ENCODE data around the gene DNAH17.

The DNAH17 gene

DNA sequence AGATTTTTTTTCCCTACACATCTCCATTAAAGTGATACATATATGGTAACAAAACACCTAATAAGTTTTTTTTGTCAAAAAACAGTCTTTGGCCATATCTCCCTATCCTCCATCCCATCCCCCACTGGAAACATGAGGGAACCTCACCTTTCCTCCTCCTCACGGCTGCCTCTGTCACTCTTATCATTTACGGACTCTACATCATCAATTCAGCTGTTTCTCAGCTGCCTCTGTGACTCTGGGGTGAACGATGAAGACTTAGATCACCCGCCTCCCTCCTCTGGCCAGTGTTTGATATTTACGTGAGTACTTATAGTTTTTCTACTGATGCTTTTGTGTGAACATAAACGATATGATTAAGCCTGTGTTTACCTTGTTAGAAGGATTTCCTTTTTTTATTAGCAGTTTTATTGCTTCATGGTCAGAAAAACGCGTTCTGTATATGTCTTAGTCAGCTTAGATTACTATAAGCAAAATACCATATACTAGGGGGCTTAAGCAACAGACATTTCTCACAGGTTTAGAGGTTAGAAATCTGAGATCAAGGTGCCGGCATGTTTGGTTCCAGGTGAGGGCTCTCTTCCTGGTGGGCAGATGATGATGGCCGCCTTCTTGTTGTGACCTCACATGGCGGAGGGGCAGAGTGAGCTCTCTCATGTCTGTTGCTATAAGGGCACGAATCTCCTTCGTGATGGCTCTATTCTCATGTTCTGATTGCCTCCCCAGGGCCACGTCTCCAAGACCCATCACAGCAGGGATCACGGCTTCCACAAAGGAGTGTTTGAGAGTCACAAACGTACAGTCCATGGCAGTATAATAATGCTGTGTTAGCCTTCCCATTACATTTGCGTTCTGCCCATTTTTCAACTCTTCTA lies 32.1 kb downstream of the DNAH17 start:
- no peak for DNase-seq (ENCODE audit: low read depth, low spot score)

DNA sequence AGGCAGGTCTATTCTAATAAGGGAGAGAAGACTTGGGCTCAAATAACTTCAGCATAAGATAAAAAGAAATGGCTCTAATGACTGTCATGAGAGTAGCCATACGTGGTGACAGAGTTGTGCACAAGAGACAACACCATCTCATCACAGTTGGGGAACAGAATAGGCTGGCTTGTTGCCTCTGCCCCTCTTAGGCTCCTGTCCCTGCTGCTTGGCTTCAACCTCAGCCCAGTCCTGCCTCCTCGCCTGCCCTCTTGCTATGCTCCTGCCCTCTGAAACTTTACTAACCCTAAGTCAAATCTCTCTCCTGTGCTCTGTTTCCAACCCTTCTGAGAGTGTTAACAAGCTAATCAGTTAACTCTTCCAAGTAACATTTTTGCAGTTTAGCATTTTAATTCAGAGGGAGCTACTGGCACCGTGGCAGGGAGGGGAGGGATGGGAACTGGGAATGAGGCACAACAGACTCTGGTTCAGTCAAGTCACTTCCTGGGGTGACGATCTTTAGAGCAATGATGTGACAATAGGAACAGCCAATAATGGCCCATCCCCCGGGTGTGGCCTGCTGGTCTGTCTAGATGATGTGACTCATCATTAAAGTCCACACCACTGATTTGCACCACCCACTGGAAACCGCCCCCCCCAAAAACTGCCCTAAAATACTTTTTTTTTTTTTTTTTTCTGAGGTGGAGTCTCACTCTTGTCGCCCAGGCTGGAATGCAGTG lies 35.5 kb downstream of the DNAH17 start:
- no peak for DNase-seq (ENCODE audit: low read depth, low spot score)

DNA sequence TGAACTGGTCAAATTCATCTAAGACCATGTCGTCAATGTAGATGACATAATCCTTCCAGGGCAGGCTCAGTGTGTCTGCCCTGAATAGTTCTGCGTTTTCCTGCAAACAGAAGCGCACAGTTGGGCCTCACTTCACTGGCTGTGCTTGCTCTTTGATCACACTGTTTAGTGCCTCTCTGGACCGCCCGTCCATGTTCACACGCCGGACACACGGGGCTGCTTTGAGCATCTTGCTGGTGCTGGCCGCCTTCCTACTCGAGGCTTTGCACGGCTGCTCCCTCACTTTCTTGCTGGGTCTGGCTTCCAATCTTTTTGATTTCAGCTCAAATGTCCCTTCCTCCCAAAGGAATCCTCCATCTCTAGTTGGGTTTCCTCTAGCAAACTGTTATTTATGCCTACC lies 37.4 kb downstream of the DNAH17 start:
- DNase-seq (ENCODE audit: low read depth, low spot score) = no peak

DNA sequence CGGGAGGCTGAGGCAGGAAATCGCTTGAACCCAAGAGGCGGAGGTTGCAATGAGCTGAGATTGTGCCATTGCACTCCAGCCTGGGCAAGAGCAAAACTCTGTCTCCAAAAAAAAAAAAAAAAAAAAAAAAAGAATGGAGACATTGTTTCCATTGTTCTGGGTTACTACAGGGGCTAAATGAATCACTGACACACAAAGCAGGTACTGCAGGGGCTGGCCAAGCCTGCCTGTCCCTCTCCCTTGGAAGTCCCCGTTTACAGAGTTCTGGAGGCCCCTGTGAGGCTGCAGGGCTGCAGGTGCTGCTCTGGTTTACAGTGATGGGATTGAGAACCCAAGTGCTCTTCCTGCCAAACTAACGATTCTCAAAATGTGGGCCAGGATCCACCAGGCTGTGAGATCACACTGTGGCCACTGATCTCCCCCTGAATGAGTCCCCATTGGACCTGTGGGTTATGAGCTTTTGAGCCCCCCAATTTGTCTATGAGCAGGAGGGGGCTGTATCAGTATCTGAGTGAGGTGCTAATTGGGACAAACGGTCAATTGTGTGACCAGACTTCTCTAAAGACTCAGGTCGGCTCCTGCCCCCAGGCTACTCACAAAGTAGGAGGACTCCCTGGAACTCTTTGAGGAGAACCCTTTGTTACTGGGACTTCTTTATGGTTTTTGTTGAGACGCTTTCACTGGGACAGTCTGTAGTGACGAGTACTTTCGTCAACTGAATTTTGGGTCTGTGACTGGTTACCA lies 39.0 kb downstream of the DNAH17 start:
- no peak for DNase-seq (ENCODE audit: low read depth, low spot score)

DNA sequence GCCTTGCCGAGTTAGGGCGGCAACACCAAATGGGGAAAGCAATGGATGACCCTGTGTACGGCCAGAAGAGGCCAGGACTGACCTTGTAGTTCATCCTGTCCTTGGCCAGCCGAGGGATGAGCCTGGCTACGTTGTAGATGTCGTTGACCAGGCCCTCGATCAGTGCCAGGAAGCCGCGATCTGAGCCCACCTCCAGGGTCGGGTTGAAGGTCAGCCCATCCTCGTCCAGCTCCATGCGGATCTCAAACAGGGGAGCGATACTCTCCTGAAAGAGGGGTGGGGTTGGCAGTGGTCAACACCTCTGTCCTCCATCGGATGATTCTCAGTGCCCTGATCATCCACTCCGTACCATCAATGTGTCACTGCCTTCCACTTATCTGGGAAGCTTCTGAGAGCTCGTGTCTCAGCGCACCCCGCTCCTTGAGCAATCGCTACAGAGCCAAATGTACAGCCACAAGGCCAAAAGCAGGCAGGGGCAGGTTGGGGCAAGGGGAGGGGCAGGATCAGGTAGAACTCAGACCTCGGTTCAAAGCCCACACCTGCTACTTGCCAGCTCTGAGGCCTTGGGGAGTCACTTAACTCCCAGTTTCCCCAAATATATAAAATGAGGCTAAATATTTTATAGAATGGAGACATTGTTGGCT lies 39.9 kb downstream of the DNAH17 start:
- DNase-seq (ENCODE audit: low read depth, low spot score) = no peak

DNA sequence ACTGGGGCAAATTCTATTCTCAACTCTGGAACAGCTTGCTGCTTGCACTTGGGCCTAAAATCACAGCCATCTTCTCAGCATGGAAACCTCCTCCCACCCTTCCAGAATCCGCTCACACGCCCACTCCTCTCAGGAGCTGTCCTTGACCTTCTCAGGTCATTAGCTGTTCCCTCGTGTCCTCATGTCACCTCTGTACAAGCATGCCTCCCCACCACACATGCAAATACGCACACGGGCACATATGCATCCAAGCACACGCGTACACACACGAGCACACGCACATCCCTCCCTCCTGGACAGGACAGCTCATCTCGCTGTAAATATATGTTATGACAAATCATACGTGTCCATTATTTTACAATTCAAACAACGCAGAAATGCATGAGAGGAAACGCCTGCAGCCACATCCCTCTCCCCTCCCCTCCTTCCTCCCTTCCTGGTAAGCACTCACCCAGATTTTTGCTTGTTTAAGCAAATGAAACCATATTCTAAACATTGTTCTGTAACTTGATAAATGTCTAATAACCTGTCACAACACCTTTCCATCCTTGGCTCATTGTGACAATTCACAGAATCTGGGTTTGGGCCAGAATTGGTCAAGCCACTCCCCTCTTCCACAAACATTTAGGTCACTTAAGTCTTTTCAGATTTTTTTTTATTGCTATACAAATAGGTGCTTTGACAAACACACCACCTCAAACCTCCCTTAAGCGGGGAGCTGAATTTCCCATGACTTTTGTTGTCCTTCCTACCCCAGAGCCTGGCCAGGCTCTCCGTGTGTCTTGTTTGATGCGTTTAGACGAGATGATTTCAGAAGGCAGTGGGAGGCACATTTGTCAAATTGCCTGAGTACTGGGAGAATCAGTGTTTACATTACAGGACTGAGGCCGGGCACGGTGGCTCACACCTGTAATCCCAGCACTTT lies 41.7 kb downstream of the DNAH17 start:
- DNase-seq (ENCODE audit: low read depth, low spot score) = no peak

DNA sequence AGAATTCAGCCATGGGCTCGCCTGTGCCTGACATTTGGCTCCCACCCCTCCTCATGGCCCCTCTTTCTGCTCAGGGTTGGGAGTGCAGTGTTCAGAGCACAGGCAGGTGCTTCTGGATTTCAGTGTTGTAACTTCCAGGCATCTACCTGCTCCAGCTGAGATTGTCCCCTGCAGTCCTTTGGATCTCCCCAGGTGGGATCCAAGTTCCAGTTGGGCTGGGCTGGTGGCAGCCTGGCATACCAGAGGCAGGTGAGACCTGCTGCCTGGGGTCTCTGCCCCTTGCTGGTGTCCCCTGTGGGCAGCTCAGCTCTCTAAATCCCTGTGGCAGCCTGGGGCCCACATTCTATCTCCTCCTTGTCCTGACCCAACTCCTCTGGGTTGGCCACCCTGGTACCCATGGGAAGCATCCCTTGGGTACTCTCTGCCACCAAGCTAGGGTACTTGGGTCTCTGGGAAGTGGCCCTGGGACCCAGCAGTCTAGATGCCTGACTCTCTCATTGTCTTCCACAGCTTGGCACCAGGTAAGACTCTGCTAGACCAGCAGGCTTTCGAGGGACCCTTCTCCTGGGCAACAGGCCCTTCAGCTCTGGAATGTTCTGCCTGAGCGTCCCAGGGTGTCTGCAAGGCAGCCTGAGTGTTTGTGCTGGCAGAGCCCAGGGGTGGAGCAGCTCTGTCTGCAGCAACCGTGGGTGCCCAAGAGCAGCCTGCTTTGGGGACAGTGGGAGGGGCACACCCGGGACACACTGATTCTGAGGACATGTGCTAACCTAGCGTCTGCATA lies 42.5 kb downstream of the DNAH17 start:
- DNase-seq (ENCODE audit: low read depth, low spot score) = no peak

DNA sequence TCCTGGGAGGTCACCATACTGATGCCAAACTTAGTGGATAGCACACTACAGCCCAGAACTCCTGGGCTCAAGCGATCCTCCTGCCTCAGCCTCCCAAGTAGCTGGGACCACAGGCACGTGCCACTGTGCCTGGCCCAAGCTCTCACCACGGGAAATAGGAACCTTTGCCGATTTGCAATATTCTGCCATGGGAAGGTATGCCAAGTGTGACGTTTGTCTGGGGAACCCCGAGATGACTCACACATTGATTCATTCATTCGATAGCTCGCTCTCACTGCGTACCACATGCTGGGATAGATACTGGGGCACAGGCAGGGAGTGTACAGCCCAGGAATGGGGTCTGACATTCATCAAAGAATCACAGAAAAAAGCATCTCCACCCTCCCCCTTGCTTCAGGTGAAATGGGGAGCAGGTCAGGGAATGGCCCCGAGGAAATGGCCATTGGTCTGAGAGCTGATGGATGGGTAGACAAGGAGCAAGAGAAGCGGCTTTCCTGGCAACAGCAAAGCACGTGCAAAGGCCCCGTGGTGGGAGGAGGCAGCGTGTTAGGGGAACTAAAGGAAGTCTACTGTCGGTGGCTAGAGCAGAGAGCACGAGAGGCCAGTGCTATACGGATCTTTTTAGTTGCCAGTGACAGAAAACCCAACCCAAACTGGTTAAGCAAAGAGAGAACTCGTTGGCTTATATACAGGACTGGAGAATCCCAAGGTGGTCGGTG lies 44.1 kb downstream of the DNAH17 start:
- DNase-seq (ENCODE audit: low read depth, low spot score) = no peak

DNA sequence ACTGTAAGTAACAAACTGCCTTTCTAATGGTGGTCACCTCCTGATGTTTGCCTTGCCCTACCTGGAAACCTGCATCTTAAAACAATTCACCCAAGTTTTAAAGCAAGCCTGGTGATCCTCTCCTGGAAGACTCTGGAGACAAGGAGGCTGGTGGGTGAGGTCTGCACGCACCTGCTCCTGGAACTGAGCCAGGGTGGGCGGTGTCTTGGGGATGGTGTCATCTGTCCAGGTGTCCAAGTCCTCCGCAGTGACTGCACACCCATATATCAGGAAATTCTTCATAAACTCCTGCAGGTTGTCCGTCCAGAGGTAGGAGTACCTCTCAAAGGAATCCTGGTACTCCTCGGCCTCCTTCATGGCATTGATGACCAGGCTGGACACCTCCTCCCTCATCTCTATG lies 44.9 kb downstream of the DNAH17 start:
- no peak for DNase-seq (ENCODE audit: low read depth, low spot score)

DNA sequence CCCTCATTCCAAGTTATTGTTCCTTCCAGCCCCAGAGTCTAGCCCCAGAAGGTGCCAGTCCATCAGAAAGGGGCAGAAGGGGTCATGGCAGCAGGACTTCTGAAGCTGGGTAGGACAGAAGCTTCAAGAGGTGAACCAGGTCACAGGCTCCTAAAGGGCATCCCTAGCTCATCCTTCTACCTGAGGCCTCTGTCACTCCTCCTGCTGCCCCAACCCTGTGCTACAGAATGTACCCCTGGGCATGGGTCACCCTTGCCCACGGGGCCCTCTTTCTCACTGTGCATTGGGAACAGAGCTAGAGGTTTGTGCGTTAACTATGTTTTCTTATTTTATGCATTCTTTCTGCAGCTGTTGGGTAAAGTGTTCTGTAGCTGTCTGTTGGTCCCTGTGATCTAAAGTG lies 46.5 kb downstream of the DNAH17 start:
- no peak for DNase-seq (ENCODE audit: low read depth, low spot score)

DNA sequence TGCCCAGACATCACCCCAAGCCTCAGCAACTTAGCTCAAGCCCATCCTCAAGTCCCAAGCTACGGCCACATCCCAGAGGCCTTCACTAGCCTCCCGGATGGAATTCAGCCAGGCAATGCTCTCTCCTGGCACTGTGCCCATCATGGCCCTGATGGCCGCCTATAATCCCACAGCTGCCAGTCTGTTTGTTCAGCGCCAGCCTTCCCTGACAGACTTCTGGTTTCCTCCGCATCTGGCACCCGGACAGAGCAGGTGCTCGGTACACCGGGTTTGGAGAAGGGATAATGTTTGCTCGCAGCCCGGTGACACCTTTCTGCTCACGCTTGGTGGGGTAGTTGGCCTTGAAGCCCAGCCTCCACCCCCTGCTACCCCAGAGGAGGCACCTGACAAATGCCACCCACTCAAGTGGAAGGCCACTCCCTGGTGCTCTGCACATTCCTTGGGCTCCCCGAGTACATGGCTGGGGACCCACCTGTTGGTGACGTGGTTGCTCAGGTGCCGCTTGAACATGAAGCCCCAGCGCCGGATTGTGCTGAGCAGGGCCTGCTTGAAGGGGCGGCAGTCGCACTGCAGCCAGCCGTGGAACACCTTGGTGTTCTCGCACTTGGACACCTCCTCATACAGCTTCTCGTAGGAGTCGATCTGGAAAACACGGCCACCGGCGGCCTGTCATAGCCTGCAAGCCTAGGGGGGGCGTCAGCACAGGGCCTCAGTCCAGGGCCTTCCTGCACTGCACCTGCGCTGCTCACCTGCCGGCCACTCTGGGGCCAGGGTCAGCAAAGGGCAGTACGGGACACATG lies 47.1 kb downstream of the DNAH17 start:
- DNase-seq (ENCODE audit: low read depth, low spot score) = no peak

DNA sequence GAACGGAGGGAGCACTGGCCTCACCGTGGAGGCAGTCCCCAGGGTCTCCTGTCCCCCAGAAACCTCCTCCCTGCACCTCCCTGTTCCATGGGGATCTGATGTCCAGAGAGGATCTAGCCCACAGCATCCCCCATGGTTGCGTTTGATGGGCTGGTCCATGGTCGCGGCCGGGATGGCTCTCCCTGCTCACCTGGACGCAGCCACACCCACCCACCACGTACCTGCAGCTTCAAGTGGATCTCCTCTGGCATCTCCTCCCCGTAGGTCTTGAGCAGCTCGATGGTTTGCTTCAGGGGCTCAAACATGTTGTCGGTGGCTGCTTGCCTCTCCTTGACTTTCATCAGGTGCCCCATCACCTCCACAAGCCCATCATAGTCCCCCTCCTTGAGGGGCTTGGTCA lies 47.9 kb downstream of the DNAH17 start:
- DNase-seq (ENCODE audit: low read depth, low spot score) = no peak

DNA sequence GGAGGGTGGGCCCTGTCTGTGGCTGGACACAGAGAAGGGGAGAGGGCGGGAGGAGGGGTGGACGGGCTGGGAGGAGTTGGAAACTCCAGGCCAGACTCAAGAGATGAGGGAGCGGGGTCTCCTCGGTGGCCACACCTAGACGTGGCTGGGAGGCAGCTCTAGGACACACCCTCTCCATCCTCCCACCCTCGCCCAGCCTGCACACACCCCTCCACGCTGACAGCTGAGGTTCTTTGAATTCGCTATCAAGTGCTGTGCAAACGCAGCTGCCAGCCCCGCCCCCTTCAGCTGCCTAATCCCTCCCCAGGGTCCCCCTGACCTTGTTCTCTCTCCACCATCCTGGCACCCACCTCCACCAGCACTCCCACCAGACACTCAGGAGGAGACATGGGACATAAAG lies 48.7 kb downstream of the DNAH17 start:
- DNase-seq (ENCODE audit: low read depth, low spot score) = no peak

DNA sequence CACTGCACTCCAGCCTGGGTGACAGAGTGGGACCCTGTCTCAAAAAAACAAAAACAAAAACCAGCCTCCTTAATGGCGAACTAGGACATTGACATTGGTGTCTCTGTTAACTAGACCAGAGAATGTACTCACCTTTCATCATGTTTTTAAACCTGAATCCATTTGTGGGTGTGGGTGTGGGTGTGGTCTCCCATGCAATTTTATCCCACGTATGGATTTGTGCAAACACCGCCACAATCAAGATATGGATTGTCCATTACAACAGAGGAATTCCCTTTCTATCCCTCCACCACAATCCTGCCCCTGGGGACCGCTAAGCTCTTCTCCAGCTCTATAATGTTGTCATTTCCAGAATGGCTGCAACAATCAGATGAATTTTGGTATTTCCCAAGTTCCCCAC lies 49.9 kb downstream of the DNAH17 start:
- no peak for DNase-seq (ENCODE audit: low read depth, low spot score)

DNA sequence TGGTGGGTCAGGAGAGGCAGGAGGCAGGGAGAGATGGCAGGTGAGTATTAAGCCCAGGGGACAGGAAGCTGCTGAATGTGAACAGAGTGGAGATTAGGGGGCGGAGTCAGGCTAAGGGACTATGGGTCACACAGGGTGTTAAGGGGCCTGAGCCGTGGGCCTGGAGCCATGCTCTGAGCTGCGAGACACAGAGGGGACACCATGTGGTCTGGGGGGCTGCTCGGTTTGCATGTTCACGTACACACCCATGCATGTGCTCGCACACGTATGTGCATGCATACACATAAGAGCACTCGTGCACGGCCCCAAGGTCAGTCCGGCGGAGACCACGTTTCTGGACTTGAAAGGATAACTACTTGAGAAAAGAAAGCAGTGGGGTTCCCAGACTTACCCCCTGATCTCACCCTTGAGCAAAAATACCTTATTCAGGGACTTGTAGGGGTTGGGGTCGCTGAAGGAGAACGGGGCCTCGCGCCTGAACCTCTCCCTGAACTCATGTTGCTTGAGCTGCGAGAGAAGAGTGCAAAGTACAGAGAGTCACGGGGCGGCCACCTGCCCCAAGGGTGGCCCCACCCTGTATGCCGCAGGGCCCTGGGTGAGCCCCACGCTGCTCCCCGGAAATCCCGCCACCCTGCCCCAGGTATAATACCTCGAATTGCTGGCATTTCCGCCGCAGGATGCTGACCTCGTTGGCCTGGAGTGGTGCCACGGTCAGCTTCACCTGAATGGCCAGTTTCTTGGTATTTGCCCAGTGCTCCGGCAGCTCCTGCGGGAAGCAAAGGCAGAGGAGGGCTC lies 50.8 kb downstream of the DNAH17 start:
- DNase-seq (ENCODE audit: low read depth, low spot score) = no peak

DNA sequence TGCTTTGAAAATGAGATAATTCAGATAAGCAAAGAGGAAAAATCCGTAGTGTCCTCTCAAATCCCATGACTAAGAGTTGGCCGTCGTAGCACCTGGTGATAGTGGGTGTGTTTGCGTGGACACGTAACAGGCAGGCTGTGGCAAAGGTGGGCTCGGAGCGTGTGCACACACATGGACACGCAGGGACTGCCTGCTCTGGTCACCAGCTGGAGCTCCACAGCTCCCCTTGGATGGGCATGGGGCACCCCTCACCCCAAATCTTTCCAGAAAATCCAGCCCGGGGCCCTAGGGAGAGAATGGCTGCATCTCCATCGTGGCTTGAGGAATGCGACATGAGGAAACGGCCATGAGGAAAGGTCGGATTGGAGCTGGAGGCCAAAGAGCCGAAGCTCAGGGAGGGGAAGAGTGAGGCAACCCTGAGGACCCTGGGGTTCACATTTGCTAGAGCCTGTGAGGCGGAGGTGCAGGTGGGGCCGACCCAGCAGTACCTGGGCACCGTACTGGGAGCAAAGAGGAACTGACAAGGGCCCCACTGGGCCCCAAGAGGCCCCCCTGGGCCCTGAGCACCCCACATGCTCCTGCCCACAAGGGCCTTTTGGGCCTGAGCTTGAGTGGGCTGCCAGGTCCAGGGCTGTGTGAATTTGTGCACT lies 51.6 kb downstream of the DNAH17 start:
- DNase-seq (ENCODE audit: low read depth, low spot score) = no peak

DNA sequence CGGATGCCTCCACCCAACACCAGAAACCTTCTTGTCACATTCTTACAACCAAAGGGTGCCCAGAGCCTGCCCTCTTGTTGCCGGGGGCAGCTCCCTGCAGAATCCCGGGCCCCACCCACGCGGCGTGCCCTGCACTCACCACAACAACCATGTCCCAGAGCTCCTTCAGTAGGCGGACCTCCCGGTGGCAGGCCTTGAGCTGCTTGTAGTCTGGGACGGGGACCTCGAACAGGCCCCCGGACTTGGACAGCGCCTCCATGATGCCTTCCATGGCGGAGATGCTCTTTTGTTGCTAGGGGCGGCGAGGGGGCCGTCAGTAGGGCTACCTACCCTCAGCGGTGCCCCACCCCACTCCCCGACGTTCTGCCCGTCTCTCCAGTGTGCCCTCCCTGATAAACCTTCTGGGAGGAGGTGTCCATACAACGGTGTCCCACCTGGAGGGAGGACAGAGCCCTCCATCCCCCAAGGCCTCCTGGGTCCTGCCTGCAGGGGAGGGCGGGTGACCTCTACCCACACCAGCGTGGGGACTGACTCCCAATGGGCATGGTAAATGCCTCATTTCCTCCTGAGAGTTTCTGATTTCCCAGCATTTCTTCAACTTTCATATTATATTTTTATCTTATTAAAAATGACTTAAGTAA lies 52.2 kb downstream of the DNAH17 start:
- DNase-seq (ENCODE audit: low read depth, low spot score) = no peak
